Measurements from ENCODE around the gene KY.

Gene KY

DNA sequence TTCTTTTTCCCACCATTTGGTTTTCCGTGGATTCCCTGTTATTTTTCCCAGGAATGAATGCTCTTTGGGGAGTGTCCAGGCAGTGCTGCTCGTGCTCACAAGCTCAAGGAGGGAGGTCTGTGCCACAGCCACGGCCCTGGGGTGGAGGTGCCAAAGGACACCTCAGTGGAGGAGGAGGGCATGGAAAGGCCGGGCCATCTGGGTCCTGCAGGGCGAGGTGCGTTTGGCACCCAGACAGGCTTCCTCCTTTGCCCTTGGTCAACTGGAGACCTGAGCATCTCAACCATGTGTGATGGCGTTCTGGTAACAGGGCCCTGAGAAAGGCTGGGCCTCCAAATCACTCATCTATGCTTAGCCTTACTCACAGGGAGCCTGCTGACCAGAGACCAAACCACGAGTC lies 25.4 kb downstream of the KY start:
- 98% methylated on average over 7 of the region's 8 CpGs for WGBS (ENCODE audit: insufficient coverage)
- no peak for DNase-seq
- H3K36me3 ChIP-seq (ENCODE audit: control insufficient read depth in 4 of 4, insufficient read depth in 4 of 4, low read length in 3 of 4), result no peaks in the 10 kb centered on the region
- no peak overlapping the region for H3K4me3 ChIP-seq (ENCODE audit: control insufficient read depth in 1 of 7, extremely low read depth in 1 of 7, insufficient read depth in 4 of 7, low read depth in 2 of 7, low read length in 6 of 7)
- peaks cover 0 to 13% (median under 1%) of the 10 kb centered on the region in 4 experiments for H3K4me1 ChIP-seq (ENCODE audit: control extremely low read depth in 1 of 4, control insufficient read depth in 4 of 4, insufficient read depth in 4 of 4, low read length in 3 of 4)
- ChIA-PET POLR2A (no interaction called here), CTCF (interaction anchor here (1.9 to 2.6 kb wide), 2 partner anchors 15 to 23 kb away, joined by 5 to 14 read pairs; no protein-coding TSS in a partner anchor)
- H3K9me3 ChIP-seq (ENCODE audit: control extremely low read depth in 1 of 5, control insufficient read depth in 4 of 5, insufficient read depth in 2 of 5, low read depth in 1 of 5, low read length in 4 of 5), result peaks cover 0 to 13% (median 5%) of the 10 kb centered on the region in 5 experiments
- H3K27me3 ChIP-seq (replicated peaks in 2 of 5; ENCODE audit: control insufficient read depth in 4 of 5, insufficient read depth in 5 of 5, low read length in 4 of 5), result no peaks in the 10 kb centered on the region
- H3K27ac ChIP-seq (ENCODE audit: insufficient read depth in 1 of 2, low read depth in 1 of 2, low read length in 2 of 2, poor library complexity in 1 of 2, severe bottlenecking in 2 of 2), result no peak overlapping the region

DNA sequence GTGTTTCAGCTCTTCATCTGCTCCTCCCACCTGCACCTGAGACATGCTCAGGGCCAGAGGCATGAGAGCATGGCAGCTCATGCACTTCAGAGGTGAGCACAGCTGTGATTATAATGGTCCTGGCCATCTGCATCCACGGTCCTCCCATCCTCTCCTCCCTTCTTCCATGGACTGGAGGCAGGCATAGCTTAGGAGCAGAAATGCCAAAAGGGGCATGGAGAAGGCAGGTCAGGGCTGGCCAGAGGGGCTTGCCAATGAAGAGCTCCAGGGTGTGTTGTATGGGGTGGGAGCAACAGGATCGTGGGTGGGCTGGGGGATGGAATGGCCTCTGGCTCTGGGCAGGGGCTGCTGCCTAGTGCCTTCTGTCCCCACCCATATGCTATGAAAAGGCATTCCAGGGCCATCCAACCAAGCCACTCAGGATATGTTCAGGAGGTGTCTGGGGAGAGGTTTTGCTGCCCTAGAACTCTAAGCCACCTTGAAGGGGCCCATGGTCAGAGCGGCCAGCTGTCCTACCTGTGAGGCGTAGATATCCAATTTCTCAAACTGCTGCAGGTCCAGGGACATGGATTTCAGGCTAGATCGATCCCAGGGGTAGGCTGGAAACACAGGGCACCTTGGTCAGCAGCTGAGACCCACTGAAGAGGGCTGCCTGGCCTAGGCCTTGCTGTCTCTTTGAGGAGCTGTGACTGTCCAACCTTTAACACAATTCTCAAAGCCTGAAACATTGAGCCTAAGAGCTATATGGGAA lies 26.1 kb downstream of the KY start:
- Histone ChIP-seq H3K27ac (ENCODE audit: insufficient read depth in 1 of 2, low read depth in 1 of 2, low read length in 2 of 2, poor library complexity in 1 of 2, severe bottlenecking in 2 of 2) (no peak overlapping the region), H3K4me1 (ENCODE audit: control extremely low read depth in 1 of 4, control insufficient read depth in 4 of 4, insufficient read depth in 4 of 4, low read length in 3 of 4) (peaks cover 0 to 13% (median under 1%) of the 10 kb centered on the region in 4 experiments), H3K27me3 (replicated peaks in 2 of 5; ENCODE audit: control insufficient read depth in 4 of 5, insufficient read depth in 5 of 5, low read length in 4 of 5) (no peaks in the 10 kb centered on the region), H3K4me3 (ENCODE audit: control insufficient read depth in 1 of 7, extremely low read depth in 1 of 7, insufficient read depth in 4 of 7, low read depth in 2 of 7, low read length in 6 of 7) (no peak overlapping the region), H3K9me3 (ENCODE audit: control extremely low read depth in 1 of 5, control insufficient read depth in 4 of 5, insufficient read depth in 2 of 5, low read depth in 1 of 5, low read length in 4 of 5) (peaks cover 0 to 6% (median 0%) of the 10 kb centered on the region in 5 experiments), H3K36me3 (ENCODE audit: control insufficient read depth in 4 of 4, insufficient read depth in 4 of 4, low read length in 3 of 4) (no peaks in the 10 kb centered on the region)
- no peak for DNase-seq
- 94% methylated on average over 4 of the region's 5 CpGs for WGBS (ENCODE audit: insufficient coverage)
- CTCF ChIA-PET, result interaction anchor here (1.9 to 2.6 kb wide), 2 partner anchors 16 to 22 kb away, joined by 5 to 14 read pairs; no protein-coding TSS in a partner anchor
- POLR2A ChIA-PET, result no interaction called here

DNA sequence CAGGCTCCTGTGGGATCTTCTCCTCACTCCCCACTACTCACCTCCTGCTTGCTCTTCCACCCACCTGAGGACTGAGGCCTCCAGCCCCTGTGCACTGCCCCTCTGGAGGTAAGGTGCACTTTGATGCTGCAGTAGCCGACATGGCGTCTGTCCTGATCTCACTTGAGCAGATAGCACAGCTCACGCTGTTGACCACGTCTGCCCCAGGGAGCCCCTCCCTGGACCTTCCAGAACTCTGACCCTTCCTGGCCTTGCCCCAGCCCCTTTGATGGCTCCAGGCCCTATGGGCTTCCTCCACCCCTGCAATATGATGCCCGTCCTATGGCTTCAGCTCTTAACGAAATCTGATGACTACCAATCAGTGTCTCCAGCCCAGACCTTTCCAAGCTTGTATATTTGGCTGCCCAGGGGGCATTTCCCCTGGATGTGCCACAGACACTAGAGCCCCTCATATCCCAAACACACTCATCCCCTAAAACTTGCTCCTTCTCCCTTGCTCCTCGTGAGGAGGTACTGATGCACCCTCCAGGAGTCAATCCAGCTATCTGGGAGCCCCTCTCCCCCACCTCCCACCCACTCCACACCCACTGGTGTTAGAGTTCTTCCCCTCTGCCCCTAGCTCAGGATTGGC lies 27.1 kb downstream of the KY start:
- no peak for DNase-seq

DNA sequence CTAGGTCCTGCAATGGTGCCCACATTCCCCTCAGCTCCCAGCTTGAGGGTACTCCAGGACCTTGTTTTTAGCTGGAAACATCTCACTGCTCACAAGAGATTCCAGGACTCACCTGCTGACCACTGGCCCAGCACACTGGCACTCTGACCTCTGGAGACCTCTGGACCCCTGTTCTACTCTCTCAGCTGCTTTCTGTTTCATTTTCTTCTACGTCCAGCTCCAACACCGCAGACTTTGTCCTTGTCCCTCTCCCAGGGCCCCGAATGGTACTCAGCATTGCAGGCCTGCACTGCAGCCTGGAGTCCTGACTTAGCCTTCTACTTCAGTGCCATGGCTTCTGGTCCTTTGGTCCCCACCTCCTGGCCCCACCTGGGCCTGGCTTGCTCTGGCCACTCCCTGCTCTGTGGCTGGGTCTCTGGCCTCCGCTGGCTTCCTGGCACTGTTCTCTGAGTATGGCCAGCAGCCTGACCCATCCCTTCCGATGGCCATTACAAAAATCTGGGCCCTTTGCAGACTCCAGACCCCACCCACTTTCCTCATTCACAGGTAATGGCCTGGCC lies 27.9 kb downstream of the KY start:
- Histone ChIP-seq H3K27ac (ENCODE audit: insufficient read depth in 1 of 2, low read depth in 1 of 2, low read length in 2 of 2, poor library complexity in 1 of 2, severe bottlenecking in 2 of 2) (no peak overlapping the region), H3K4me1 (ENCODE audit: control extremely low read depth in 1 of 4, control insufficient read depth in 4 of 4, insufficient read depth in 4 of 4, low read length in 3 of 4) (peaks cover 0 to 21% (median 4%) of the 10 kb centered on the region in 4 experiments), H3K4me3 (ENCODE audit: control insufficient read depth in 1 of 7, extremely low read depth in 1 of 7, insufficient read depth in 4 of 7, low read depth in 2 of 7, low read length in 6 of 7) (no peak overlapping the region), H3K9me3 (ENCODE audit: control extremely low read depth in 1 of 5, control insufficient read depth in 4 of 5, insufficient read depth in 2 of 5, low read depth in 1 of 5, low read length in 4 of 5) (no peaks in the 10 kb centered on the region), H3K27me3 (replicated peaks in 2 of 5; ENCODE audit: control insufficient read depth in 4 of 5, insufficient read depth in 5 of 5, low read length in 4 of 5) (no peaks in the 10 kb centered on the region), H3K36me3 (ENCODE audit: control insufficient read depth in 4 of 4, insufficient read depth in 4 of 4, low read length in 3 of 4) (no peaks in the 10 kb centered on the region)
- ChIA-PET CTCF (interaction anchor here (1.5 to 3.8 kb wide), 4 partner anchors 15 to 22 kb away, joined by 5 to 16 read pairs (median 8); no protein-coding TSS in a partner anchor), POLR2A (no interaction called here)
- DNase-seq, result no peak
- WGBS (ENCODE audit: insufficient coverage), result 98% methylated on average over 4 of the region's 5 CpGs

More for the DNA sequence above, 27.1 kb downstream of the KY start:
- CTCF ChIA-PET, result interaction anchor here (1.8 to 2.6 kb wide), 3 partner anchors 17 to 21 kb away, joined by 5 to 14 read pairs (median 10); no protein-coding TSS in a partner anchor
- H3K36me3 ChIP-seq (ENCODE audit: control insufficient read depth in 4 of 4, insufficient read depth in 4 of 4, low read length in 3 of 4), result no peaks in the 10 kb centered on the region
- no peaks in the 10 kb centered on the region for H3K27me3 ChIP-seq (replicated peaks in 2 of 5; ENCODE audit: control insufficient read depth in 4 of 5, insufficient read depth in 5 of 5, low read length in 4 of 5)
- H3K27ac ChIP-seq (ENCODE audit: insufficient read depth in 1 of 2, low read depth in 1 of 2, low read length in 2 of 2, poor library complexity in 1 of 2, severe bottlenecking in 2 of 2), result no peak overlapping the region
- peaks cover 0 to 15% (median under 1%) of the 10 kb centered on the region in 4 experiments for H3K4me1 ChIP-seq (ENCODE audit: control extremely low read depth in 1 of 4, control insufficient read depth in 4 of 4, insufficient read depth in 4 of 4, low read length in 3 of 4)
- POLR2A ChIA-PET, result no interaction called here
- H3K9me3 ChIP-seq (ENCODE audit: control extremely low read depth in 1 of 5, control insufficient read depth in 4 of 5, insufficient read depth in 2 of 5, low read depth in 1 of 5, low read length in 4 of 5), result no peaks in the 10 kb centered on the region
- 98% methylated on average over 7 of the region's 7 CpGs for WGBS (ENCODE audit: insufficient coverage)
- no peak overlapping the region for H3K4me3 ChIP-seq (ENCODE audit: control insufficient read depth in 1 of 7, extremely low read depth in 1 of 7, insufficient read depth in 4 of 7, low read depth in 2 of 7, low read length in 6 of 7)

DNA sequence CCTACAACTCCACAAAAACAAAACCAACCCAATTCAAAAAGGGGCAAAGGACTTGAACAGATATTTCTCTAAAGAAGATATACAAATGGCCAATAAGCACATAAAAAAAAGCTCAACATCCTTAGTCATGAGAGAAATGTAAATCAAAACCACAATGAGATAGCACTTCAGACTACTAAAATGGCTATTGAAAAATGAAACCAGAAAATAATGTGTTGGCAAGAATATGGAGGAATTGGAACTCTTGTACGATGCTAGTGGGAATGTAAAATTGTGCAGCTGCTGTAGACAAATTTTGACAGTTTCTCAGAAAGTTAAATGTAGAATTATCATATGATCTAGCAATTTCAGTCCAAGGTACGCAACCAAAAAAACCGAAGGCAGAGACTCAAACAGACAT lies 29.0 kb downstream of the KY start:
- H3K27ac ChIP-seq (ENCODE audit: insufficient read depth in 1 of 2, low read depth in 1 of 2, low read length in 2 of 2, poor library complexity in 1 of 2, severe bottlenecking in 2 of 2), result no peak overlapping the region
- H3K4me1 ChIP-seq (ENCODE audit: control extremely low read depth in 1 of 4, control insufficient read depth in 4 of 4, insufficient read depth in 4 of 4, low read length in 3 of 4), result peaks cover 0 to 23% (median 6%) of the 10 kb centered on the region in 4 experiments
- no peaks in the 10 kb centered on the region for H3K9me3 ChIP-seq (ENCODE audit: control extremely low read depth in 1 of 5, control insufficient read depth in 4 of 5, insufficient read depth in 2 of 5, low read depth in 1 of 5, low read length in 4 of 5)
- DNase-seq, result peak; percentile 25 to 88 (median 79)
- whole genome bisulfite sequencing (ENCODE audit: insufficient coverage), result no CpG with 5 or more reads among the region's 3 CpGs
- ChIA-PET CTCF (interaction anchor here (1.5 to 3.8 kb wide), 4 partner anchors 14 to 21 kb away, joined by 5 to 16 read pairs (median 8); no protein-coding TSS in a partner anchor), POLR2A (no interaction called here)
- no peaks in the 10 kb centered on the region for H3K27me3 ChIP-seq (replicated peaks in 2 of 5; ENCODE audit: control insufficient read depth in 4 of 5, insufficient read depth in 5 of 5, low read length in 4 of 5)
- no peaks in the 10 kb centered on the region for H3K36me3 ChIP-seq (ENCODE audit: control insufficient read depth in 4 of 4, insufficient read depth in 4 of 4, low read length in 3 of 4)
- peak overlapping the region in 1 of 7 experiments; percentile 30 for H3K4me3 ChIP-seq (ENCODE audit: control insufficient read depth in 1 of 7, extremely low read depth in 1 of 7, insufficient read depth in 4 of 7, low read depth in 2 of 7, low read length in 6 of 7)

DNA sequence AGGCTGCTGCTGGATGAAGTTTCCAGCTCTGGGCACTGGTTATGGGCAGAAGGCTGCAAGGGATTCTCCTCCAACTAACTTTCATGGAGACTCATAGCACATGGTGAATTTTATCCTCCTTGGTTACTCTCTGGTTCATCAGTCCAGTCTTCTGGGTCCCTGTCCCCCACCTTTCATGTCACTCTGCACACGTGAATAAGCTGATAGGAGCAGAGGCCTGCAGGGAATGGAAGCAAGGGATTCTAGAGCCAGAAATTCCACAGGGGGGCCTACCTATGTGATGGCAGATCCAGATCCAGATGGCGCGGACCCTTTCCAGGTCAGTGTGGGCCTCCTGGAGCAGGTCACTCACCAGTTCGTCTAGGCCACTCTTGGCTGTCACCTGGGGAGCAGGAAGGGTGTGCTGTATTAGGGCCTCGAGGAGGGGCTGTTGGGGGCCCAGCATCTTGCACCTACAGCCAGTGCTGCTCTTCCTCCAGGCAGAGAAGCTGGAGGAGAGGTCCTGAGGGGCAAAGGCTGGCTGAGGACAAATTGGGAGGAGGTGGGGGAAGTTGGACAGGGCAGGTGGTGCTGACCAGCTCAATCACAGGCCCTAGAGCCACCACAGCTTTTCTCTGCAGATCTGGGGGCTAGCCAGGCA lies 30.2 kb downstream of the KY start:
- Histone ChIP-seq H3K4me1 (ENCODE audit: control extremely low read depth in 1 of 4, control insufficient read depth in 4 of 4, insufficient read depth in 4 of 4, low read length in 3 of 4) (peaks cover 0 to 23% (median 6%) of the 10 kb centered on the region in 4 experiments), H3K4me3 (ENCODE audit: control insufficient read depth in 1 of 7, extremely low read depth in 1 of 7, insufficient read depth in 4 of 7, low read depth in 2 of 7, low read length in 6 of 7) (no peak overlapping the region), H3K27ac (ENCODE audit: insufficient read depth in 1 of 2, low read depth in 1 of 2, low read length in 2 of 2, poor library complexity in 1 of 2, severe bottlenecking in 2 of 2) (no peak overlapping the region), H3K9me3 (ENCODE audit: control extremely low read depth in 1 of 5, control insufficient read depth in 4 of 5, insufficient read depth in 2 of 5, low read depth in 1 of 5, low read length in 4 of 5) (no peaks in the 10 kb centered on the region), H3K36me3 (ENCODE audit: control insufficient read depth in 4 of 4, insufficient read depth in 4 of 4, low read length in 3 of 4) (no peaks in the 10 kb centered on the region), H3K27me3 (replicated peaks in 2 of 5; ENCODE audit: control insufficient read depth in 4 of 5, insufficient read depth in 5 of 5, low read length in 4 of 5) (no peaks in the 10 kb centered on the region)
- CTCF ChIA-PET, result interaction anchor here (2.6 to 4.3 kb wide), 3 partner anchors 13 to 20 kb away, joined by 14 to 27 read pairs (median 16); no protein-coding TSS in a partner anchor
- no peak for DNase-seq
- no CpG with 5 or more reads among the region's 5 CpGs for WGBS (ENCODE audit: insufficient coverage)
- POLR2A ChIA-PET, result no interaction called here

Measured in common myeloid progenitor, CD34-positive (primary cell).